HCT116 (cell line): ENCODE measurements around the gene TPRG1L. TPM values are rescaled to one million over a fixed set of nuclear protein-coding genes. Genes with fewer than 3 reads are reported as not detected.

Source experiments
- ATAC-seq: fragments of 200-7000 bp; cut with Tn5 transposase; 2 replicates; pipeline ENCODE4 v1.9.1; 2020; ENCODE audit warnings: mild to moderate bottlenecking, moderate library complexity
- BruUV-seq: library from RNA; stranded (reverse); fragments of 400-500 nt; replicated peaks from 2 replicates; lab custom pipeline; 2021; lab: Mats Ljungman, UMichigan
- CTCF ChIA-PET: fragments of 300-600 bp; sonication (Branson Sonifier 250); formaldehyde crosslinking; loops from one replicate; lab custom pipeline; 2021; ENCODE audit warnings: antibody characterized with exemption; lab: Charles Lee
- POLR2A ChIA-PET: fragments of 300-600, 350-600 bp; sonication (Branson Sonifier 250); formaldehyde crosslinking; loops from one replicate; lab custom pipeline; 2021; ENCODE audit warnings: antibody characterized with exemption; lab: Charles Lee
- RAD21 ChIA-PET, 2 experiments: fragments of 300-600 bp; sonication (Branson Sonifier 250); formaldehyde crosslinking; loops; one replicate each; lab custom pipeline; 2023; ENCODE audit warnings: low total read pairs in 2 of 2; ENCODE audit not compliant: uncharacterized antibody in 2 of 2, unreplicated experiment in 2 of 2, low non-redundant PET in 1 of 2; lab: Charles Lee
- DNase-seq: peaks from one replicate; pipeline ENCODE4 v3.0.0-alpha.2; 2010; ENCODE audit warnings: low read depth, low spot score
- H2AFZ ChIP-seq: fragments of 200-600 bp; shearing (Covaris generic), sonication (generic); 2 replicates; pipeline ENCODE4 v1.6.1; 2017; ENCODE audit warnings: low read depth, mixed run types, mixed read lengths, antibody characterized with exemption, low read length; ENCODE audit not compliant: poor library complexity, severe bottlenecking
- H3K27ac ChIP-seq: 2 replicates; pipeline ENCODE4 v1.5.1; 2012; ENCODE audit warnings: low read depth, low read length
- H3K27me3 ChIP-seq: fragments of 200-600 bp; sonication (generic); 2 replicates; pipeline ENCODE4 v1.6.1; 2016; ENCODE audit warnings: mixed run types, low read length, mixed read lengths; ENCODE audit not compliant: insufficient read depth
- H3K36me3 ChIP-seq, 2 experiments: fragments of 200-500 bp in 1 of 2; fragments of 200-600 bp in 1 of 2; sonication (Bioruptor generic) in 1 of 2; sonication (generic) in 1 of 2; 2 replicates each; pipeline versions ENCODE4 v1.5.1 to v1.6.1; 2014 to 2016; ENCODE audit warnings: low read length in 2 of 2, inconsistent platforms in 1 of 2, mixed read lengths in 1 of 2, mixed run types in 1 of 2; ENCODE audit not compliant: insufficient read depth in 2 of 2, control insufficient read depth in 1 of 2
- H3K4me1 ChIP-seq, 2 experiments: fragments of 200-600 bp in 1 of 2; sonication (generic) in 1 of 2; 2 replicates each; pipeline versions ENCODE4 v1.5.1 to v1.6.1; 2012 to 2017; ENCODE audit warnings: low read length in 2 of 2, inconsistent platforms in 1 of 2, mild to moderate bottlenecking in 1 of 2, mixed read lengths in 1 of 2, mixed run types in 1 of 2, moderate library complexity in 1 of 2; ENCODE audit not compliant: insufficient read depth in 2 of 2, control insufficient read depth in 1 of 2
- H3K4me2 ChIP-seq: fragments of 200-600 bp; sonication (generic); 2 replicates; pipeline ENCODE4 v1.6.1; 2017; ENCODE audit warnings: mixed run types, low read length, mixed read lengths
- H3K4me3 ChIP-seq, 2 experiments: fragments of 200-600 bp in 1 of 2; sonication (generic) in 1 of 2; replicated peaks in 1 of 2; 2 replicates each; pipeline ENCODE4 v1.5.1; 2011 to 2016; ENCODE audit warnings: low read length in 2 of 2, control low read depth in 1 of 2, low read depth in 1 of 2, mild to moderate bottlenecking in 1 of 2, mixed read lengths in 1 of 2, mixed run types in 1 of 2
- H3K79me2 ChIP-seq: fragments of 200-600 bp; sonication (generic); 2 replicates; pipeline ENCODE4 v1.6.1; 2017; ENCODE audit warnings: mild to moderate bottlenecking, mixed run types, low read length, moderate library complexity, mixed read lengths; ENCODE audit not compliant: insufficient read depth
- H3K9ac ChIP-seq: fragments of 200-600 bp; sonication (generic); 2 replicates; pipeline ENCODE4 v1.6.1; 2016; ENCODE audit warnings: low read length, mixed read lengths
- H3K9me2 ChIP-seq: fragments of 200-600 bp; sonication (generic), shearing (Covaris generic); 2 replicates; pipeline ENCODE4 v1.6.1; 2017; ENCODE audit warnings: mixed run types, mild to moderate bottlenecking, moderate library complexity; ENCODE audit not compliant: insufficient read depth
- H3K9me3 ChIP-seq, 2 experiments: fragments of 200-500 bp in 1 of 2; fragments of 200-600 bp in 1 of 2; sonication (Bioruptor generic) in 1 of 2; sonication (generic) in 1 of 2; 2 replicates each; pipeline ENCODE4 v1.6.1; 2014 to 2017; ENCODE audit warnings: low read length in 2 of 2, mixed read lengths in 2 of 2, inconsistent platforms in 1 of 2, low read depth in 1 of 2, mild to moderate bottlenecking in 1 of 2, mixed run types in 1 of 2, moderate library complexity in 1 of 2; ENCODE audit not compliant: control insufficient read depth in 1 of 2, insufficient read depth in 1 of 2
- H4K20me1 ChIP-seq: fragments of 200-600 bp; sonication (generic), shearing (Covaris generic); 2 replicates; pipeline ENCODE4 v1.6.1; 2017; ENCODE audit warnings: mixed run types, mild to moderate bottlenecking, moderate library complexity; ENCODE audit not compliant: insufficient read depth
- ATF3 ChIP-seq: IDR thresholded peaks from 2 replicates; pipeline ENCODE4 v1.6.1; 2012
- EGR1 ChIP-seq: IDR thresholded peaks from 2 replicates; pipeline ENCODE4 v1.6.1; 2012; ENCODE audit warnings: low read depth
- POLR2A ChIP-seq: IDR thresholded peaks from 2 replicates; pipeline ENCODE4 v1.7.0; 2011; ENCODE audit warnings: borderline replicate concordance; ENCODE audit not compliant: insufficient read depth, insufficient read length; ENCODE audit errors: extremely low read depth
- RAD21 ChIP-seq: IDR thresholded peaks from 2 replicates; pipeline ENCODE4 v1.6.1; 2012; ENCODE audit warnings: low read depth, mild to moderate bottlenecking
- TCF7L2 ChIP-seq: IDR thresholded peaks from 2 replicates; pipeline ENCODE4 v1.7.0; 2011; ENCODE audit warnings: borderline replicate concordance, inconsistent platforms; ENCODE audit not compliant: insufficient read depth, insufficient read length; ENCODE audit errors: extremely low read depth
- ZBTB33 ChIP-seq: IDR thresholded peaks from 2 replicates; pipeline ENCODE4 v1.6.1; 2011; ENCODE audit warnings: mild to moderate bottlenecking, low read length, moderate library complexity; ENCODE audit not compliant: insufficient replicate concordance; ENCODE audit errors: extremely low read depth
- ZNF274 ChIP-seq: fragments of 200-500 bp; sonication (Bioruptor generic); IDR thresholded peaks from 2 replicates; pipeline ENCODE4 v1.6.1; 2014; ENCODE audit warnings: mild to moderate bottlenecking, low read depth, low read length, inconsistent platforms
- intact Hi-C: fragments of 100-400 bp; cut with micrococcal nuclease; formaldehyde crosslinking; loops from 2 replicates; pipeline ENCODE4 v1.10.0; 2022
- total RNA-seq: library from RNA; stranded (reverse); gene quantifications from one replicate; pipeline ENCODE4 v1.2.1, GENCODE V29; 2021; ENCODE audit not compliant: unreplicated experiment

The TPRG1L gene
- total RNA-seq, 1 experiment from 2014 or later = 25.6 TPM

- H3K4me3 ChIP-seq = peak overlapping the region; percentile 70 to 80
- ChIA-PET RAD21 (no interaction called here), CTCF (interaction anchor here (1.3 to 1.4 kb wide), 2 partner anchors 34 to 123 kb away, joined by 3 to 5 read pairs; no protein-coding TSS in a partner anchor), POLR2A (interaction anchor here (0.8 kb wide), 1 partner anchor 9 kb away, joined by 4 read pairs; no protein-coding TSS in a partner anchor)
- TF ChIP-seq EGR1 = no peak
- TF ChIP-seq RAD21 = no peak
- no peak for TF ChIP-seq ATF3
- TF ChIP-seq ZBTB33 = no peak
- TF ChIP-seq POLR2A = no peak
- no peak for TF ChIP-seq ZNF274
- TF ChIP-seq TCF7L2 = no peak
- H3K27ac ChIP-seq = peak overlapping the region; percentile 64
- DNase-seq (no peak), ATAC-seq (peak; percentile 13)
- H3K79me2 ChIP-seq = peaks cover 65% of the 10 kb centered on the region
- intact Hi-C loops = no loop called here
- no peaks in the 10 kb centered on the region for H4K20me1 ChIP-seq
- peak overlapping the region; percentile 85 for H3K9ac ChIP-seq
- BruUV-seq = no TSS peak
- no peaks in the 10 kb centered on the region for H3K27me3 ChIP-seq
- no peaks in the 10 kb centered on the region for H3K9me2 ChIP-seq
- no peak overlapping the region for H2AFZ ChIP-seq
- no peaks in the 10 kb centered on the region for H3K9me3 ChIP-seq
- H3K36me3 ChIP-seq = no peaks in the 10 kb centered on the region
- H3K4me1 ChIP-seq = peaks cover 18 to 29% of the 10 kb centered on the region in 2 experiments
- H3K4me2 ChIP-seq = peak overlapping the region; percentile 91
These were observed 28.4 kb downstream of the TPRG1L start for GRCh38 chr1:3653286-3653618.
